Sigmoid colon (tissue), 7 donors: ENCODE measurements around the gene ANO4. TPM values are rescaled to one million over a fixed set of nuclear protein-coding genes. Genes with fewer than 3 reads are reported as not detected.

Experiments used
- DNase-seq: peaks from one replicate; pipeline ENCODE4 v3.0.0-alpha.2; 2019
- H3K27ac ChIP-seq, 4 donors: fragments of 200-600 bp; sonication (generic); one replicate each; pipeline ENCODE4 v1.5.1; 2016 to 2019; ENCODE audit warnings: mild to moderate bottlenecking in 1 of 4
- H3K27me3 ChIP-seq, 3 donors: fragments of 200-600 bp; sonication (generic); one replicate each; pipeline ENCODE4 v1.5.1; 2019; ENCODE audit warnings: mild to moderate bottlenecking in 1 of 3
- H3K36me3 ChIP-seq, 4 donors: fragments of 200-600 bp; sonication (generic); one replicate each; pipeline ENCODE4 v1.5.1; 2016 to 2019
- H3K4me1 ChIP-seq, 4 donors: fragments of 200-600 bp; sonication (generic); one replicate each; pipeline ENCODE4 v1.5.1; 2017 to 2019
- H3K4me3 ChIP-seq, 4 donors: fragments of 200-600 bp; sonication (generic); one replicate each; pipeline ENCODE4 v1.5.1; 2017 to 2019; ENCODE audit warnings: mild to moderate bottlenecking in 2 of 4, moderate library complexity in 1 of 4
- H3K9me3 ChIP-seq, 4 donors: fragments of 200-600 bp in 3 of 4; sonication (generic) in 3 of 4; one replicate each; pipeline versions ENCODE4 v1.5.1 to v1.6.1; 2013 to 2019
- EP300 ChIP-seq, 4 donors: sonication (generic); formaldehyde crosslinking; IDR thresholded peaks; one replicate each; pipeline ENCODE4 v1.6.1; 2017; ENCODE audit warnings: antibody characterized with exemption in 4 of 4
- POLR2A ChIP-seq, 2 donors: fragments of 450-650 bp; IDR thresholded peaks; one replicate each; pipeline ENCODE4 v1.6.1; 2016; ENCODE audit warnings: antibody characterized with exemption in 2 of 2, mild to moderate bottlenecking in 2 of 2, moderate library complexity in 2 of 2
- POLR2AphosphoS5 ChIP-seq, 4 donors: sonication (generic); formaldehyde crosslinking; IDR thresholded peaks; one replicate each; pipeline ENCODE4 v1.6.1; 2017; ENCODE audit warnings: antibody characterized with exemption in 4 of 4
- WGBS, 2 donors: extraction: QIAGEN DNeasy Blood & Tissue Kit; methylation state at CpG; one replicate each; pipeline ENCODE4 v1.1.7; 2013; 5-methylcytosine and 5-hydroxymethylcytosine counted together
- intact Hi-C: fragments of 100-400 bp; cut with DNase I; formaldehyde crosslinking; loops from one replicate; pipeline ENCODE4 v1.15.1; 2023
- polyA plus RNA-seq, 3 donors: library from polyadenylated mRNA; stranded (reverse); fragments of 200-250 nt; gene quantifications; one replicate each; pipeline ENCODE4 v1.2.3, GENCODE V29; 2013
- total RNA-seq, 4 donors: library from RNA; depleted of rRNA; stranded (reverse); fragments of >200 nt; gene quantifications; one replicate each; pipeline ENCODE4 v1.1.0, GENCODE V29; 2016
- TF ChIP-seq, protein P1 (sequence below), 4 experiments: fragments of 450-650 bp in 3 of 4; fragments of 200-600 bp in 1 of 4; IDR thresholded peaks; one replicate each; pipeline ENCODE4 v1.5.1; 2016 to 2019; ENCODE audit warnings: antibody characterized with exemption in 4 of 4, mild to moderate bottlenecking in 3 of 4, moderate library complexity in 2 of 4
- donor health status: healthy with polysubstance abuse.
- donor health status: Bipolar disorder and iron deficiency.
- donor health status: healthy.

The ANO4 gene
- total and polyA plus RNA-seq, 7 donors: 0.09 to 3.3 (median 0.41) TPM; not detected in 2

- H3K36me3 ChIP-seq: no peaks in the 10 kb centered on the region
- TF ChIP-seq POLR2A (IDR thresholded peaks at IDR 0.05): no peak
- TF ChIP-seq EP300 (IDR thresholded peaks at IDR 0.05): no peak
- 88 to 89% methylated on average over 4 of the region's 4 CpGs for WGBS, 2 donors
- H3K4me3 ChIP-seq: no peak overlapping the region
- H3K27me3 ChIP-seq: no peaks in the 10 kb centered on the region
- H3K4me1 ChIP-seq: no peaks in the 10 kb centered on the region
- DNase-seq: no peak
- no peaks in the 10 kb centered on the region for H3K9me3 ChIP-seq
- no peak overlapping the region for H3K27ac ChIP-seq
- intact Hi-C loops: no loop called here
Measured at GRCh38 chr12:101068836-101069235, 274.3 kb downstream of the ANO4 start.

DNA sequence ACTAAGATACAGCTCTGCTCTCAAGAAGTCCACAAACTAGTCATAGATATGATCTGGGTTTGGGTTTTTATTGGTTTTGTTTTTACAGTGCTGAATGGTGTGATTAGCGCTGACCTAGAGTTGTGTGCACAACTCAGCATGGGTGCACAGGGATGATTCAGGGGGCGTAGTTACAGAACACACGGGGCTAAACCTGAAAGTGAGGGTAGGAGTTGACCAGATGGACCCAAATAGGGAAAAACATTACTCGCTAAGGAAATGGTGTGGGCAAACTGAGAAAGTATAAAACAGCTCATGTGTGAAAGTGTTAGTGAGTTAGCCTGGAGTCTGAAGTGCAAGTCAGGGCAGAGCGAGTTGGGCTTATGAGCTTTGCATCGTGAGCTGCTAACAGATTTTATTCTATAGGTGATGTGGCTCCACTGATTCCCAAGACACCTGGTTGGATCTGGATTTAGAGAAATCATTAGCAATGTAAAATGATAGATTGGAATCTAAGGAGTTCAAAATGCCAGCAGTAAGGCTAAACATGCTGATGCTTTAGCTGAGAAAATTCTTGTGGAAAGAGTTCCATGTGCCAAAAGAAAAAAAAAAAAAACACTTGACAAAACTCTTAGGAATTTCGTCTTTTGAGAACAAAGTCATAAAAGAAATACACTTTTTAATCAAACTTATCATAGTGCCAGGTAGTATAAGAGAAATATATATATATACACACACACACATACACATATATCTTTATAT, 280.5 kb downstream of the ANO4 start:
- no peak overlapping the region for H3K27ac ChIP-seq
- no peaks in the 10 kb centered on the region for H3K36me3 ChIP-seq
- H3K9me3 ChIP-seq: no peaks in the 10 kb centered on the region
- 70 to 75% methylated on average over 7 of the region's 7 CpGs for WGBS, 2 donors
- H3K27me3 ChIP-seq: no peaks in the 10 kb centered on the region
- H3K4me3 ChIP-seq: no peak overlapping the region
- DNase-seq: no peak
- H3K4me1 ChIP-seq: peaks cover 0 to 14% (median 13%) of the 10 kb centered on the region in 4 donors
- intact Hi-C loops: no loop called here
- TF ChIP-seq POLR2A (IDR thresholded peaks at IDR 0.05) (no peak), POLR2AphosphoS5 (IDR thresholded peaks at IDR 0.05) (no peak), EP300 (IDR thresholded peaks at IDR 0.05) (no peak)
- TF ChIP-seq, protein P1, sequence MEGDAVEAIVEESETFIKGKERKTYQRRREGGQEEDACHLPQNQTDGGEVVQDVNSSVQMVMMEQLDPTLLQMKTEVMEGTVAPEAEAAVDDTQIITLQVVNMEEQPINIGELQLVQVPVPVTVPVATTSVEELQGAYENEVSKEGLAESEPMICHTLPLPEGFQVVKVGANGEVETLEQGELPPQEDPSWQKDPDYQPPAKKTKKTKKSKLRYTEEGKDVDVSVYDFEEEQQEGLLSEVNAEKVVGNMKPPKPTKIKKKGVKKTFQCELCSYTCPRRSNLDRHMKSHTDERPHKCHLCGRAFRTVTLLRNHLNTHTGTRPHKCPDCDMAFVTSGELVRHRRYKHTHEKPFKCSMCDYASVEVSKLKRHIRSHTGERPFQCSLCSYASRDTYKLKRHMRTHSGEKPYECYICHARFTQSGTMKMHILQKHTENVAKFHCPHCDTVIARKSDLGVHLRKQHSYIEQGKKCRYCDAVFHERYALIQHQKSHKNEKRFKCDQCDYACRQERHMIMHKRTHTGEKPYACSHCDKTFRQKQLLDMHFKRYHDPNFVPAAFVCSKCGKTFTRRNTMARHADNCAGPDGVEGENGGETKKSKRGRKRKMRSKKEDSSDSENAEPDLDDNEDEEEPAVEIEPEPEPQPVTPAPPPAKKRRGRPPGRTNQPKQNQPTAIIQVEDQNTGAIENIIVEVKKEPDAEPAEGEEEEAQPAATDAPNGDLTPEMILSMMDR (IDR thresholded peaks at IDR 0.05): no peak

DNA sequence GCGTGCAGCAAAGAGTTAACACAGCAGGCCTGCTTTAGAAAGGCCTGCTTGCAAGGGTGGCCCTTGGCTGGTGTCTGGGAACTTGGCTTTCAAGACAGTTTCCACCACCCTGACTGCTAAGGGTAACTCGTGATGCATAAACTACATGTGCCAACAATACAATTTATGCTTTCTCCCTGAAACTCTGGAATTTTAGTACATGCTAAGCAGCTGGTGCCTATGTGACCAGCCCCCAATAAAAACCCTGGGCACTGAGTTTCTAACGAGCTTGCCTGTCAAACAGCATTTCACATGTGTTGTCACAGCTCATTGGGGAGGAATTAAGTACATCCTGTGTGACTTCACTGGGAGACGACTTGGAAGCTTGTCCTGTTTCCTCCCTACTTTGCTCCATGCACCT, 282.3 kb downstream of the ANO4 start:
- no peak for DNase-seq
- Histone ChIP-seq H3K4me1 (peaks cover 0 to 14% (median 13%) of the 10 kb centered on the region in 4 donors), H3K9me3 (no peaks in the 10 kb centered on the region), H3K4me3 (no peak overlapping the region), H3K27me3 (no peaks in the 10 kb centered on the region), H3K36me3 (no peaks in the 10 kb centered on the region), H3K27ac (peak overlapping the region in 1 of 4 donors; percentile 43)
- intact Hi-C loops: no loop called here
- WGBS, 2 donors: 35 to 53% methylated on average over 4 of the region's 4 CpGs
- TF ChIP-seq, protein P1 (IDR thresholded peaks at IDR 0.05): no peak
- TF ChIP-seq POLR2AphosphoS5 (IDR thresholded peaks at IDR 0.05): peak in 2 of 4 donors; percentile 9 to 10

DNA sequence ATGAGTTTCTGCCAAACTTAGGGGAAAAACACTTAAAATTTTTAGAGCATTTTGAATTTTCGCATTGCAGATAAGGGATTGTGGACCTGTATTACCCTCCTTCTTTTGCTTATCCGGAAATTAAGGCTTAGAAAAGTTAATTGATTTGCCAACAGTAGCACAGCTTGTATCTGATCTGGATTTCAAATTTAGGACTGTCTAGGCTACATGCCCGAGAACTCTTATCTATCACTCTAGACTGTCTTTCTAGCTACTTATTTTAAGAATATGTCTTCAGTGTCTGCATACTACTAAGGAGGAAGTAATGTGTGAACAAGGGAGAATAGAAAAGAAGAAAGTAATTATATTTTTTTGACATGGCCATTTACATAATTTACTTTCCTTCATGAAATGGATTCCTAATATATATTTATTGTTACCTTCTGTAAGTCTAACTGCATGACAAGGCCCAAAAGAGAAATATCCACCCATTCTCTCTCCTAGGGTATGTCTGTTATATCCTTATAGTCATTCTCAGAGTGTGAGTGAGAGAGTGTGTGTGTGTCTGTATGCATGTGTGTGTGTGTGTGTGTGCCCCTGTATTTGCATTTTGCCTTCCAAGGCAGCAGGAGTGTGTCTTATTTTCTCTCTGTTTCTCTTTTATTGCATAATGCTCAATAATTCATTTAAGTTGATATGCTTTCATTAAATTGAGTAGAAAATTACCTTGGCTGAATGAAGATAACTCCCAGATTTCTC, 283.4 kb downstream of the ANO4 start:
- H3K9me3 ChIP-seq: no peaks in the 10 kb centered on the region
- H3K4me1 ChIP-seq: peaks cover 0 to 14% (median 13%) of the 10 kb centered on the region in 4 donors
- no peak for DNase-seq
- no peak overlapping the region for H3K4me3 ChIP-seq
- intact Hi-C loops: no loop called here
- TF ChIP-seq EP300 (IDR thresholded peaks at IDR 0.05) (no peak), POLR2AphosphoS5 (IDR thresholded peaks at IDR 0.05) (no peak), POLR2A (IDR thresholded peaks at IDR 0.05) (no peak)
- TF ChIP-seq, protein P1 (IDR thresholded peaks at IDR 0.05): no peak
- 88% methylated on average over 3 of the region's 3 CpGs for WGBS, 2 donors
- no peaks in the 10 kb centered on the region for H3K27me3 ChIP-seq
- no peaks in the 10 kb centered on the region for H3K36me3 ChIP-seq
- peak overlapping the region in 1 of 4 donors; percentile 43 for H3K27ac ChIP-seq

DNA sequence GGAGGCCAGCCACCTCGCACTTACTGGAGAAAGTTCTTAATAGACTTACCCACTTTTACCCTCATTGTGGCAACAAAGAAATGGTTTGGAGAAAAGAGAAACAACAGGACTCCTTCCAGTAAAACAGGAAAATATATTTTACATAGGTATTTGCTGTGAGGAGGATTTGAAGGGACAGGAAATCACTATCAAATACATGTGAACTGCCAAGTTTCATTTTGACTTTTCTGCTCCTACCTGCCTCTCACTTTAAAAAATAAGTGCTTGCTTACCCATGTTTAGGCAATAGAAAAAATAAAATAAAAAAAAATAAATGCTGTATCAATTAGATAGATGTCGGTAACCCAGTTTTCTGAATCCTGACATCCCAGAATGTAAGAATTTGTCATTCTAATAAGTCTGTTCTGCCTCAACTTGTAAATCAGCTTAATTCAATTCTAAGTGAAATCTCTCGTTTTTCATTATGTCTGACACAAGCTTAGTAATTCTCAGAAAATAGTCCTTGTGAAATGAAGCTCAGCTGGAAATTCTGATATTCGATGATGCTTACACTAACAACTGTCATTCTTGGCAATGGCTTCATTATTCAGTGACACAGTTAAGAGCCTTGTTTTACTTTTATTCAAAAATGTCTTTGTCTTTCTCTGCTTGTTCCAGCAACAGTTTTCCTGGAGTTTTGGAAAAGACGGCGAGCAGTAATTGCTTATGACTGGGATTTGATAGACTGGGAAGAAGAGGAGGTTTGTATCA, 284.1 kb downstream of the ANO4 start:
- 80 to 82% methylated on average over 6 of the region's 6 CpGs for WGBS, 2 donors
- Histone ChIP-seq H3K9me3 (no peaks in the 10 kb centered on the region), H3K27me3 (no peaks in the 10 kb centered on the region), H3K4me1 (peaks cover 0 to 14% (median 13%) of the 10 kb centered on the region in 4 donors), H3K27ac (no peak overlapping the region), H3K36me3 (no peaks in the 10 kb centered on the region), H3K4me3 (no peak overlapping the region)
- intact Hi-C loops: no loop called here
- TF ChIP-seq EP300 (IDR thresholded peaks at IDR 0.05) (no peak), POLR2A (IDR thresholded peaks at IDR 0.05) (no peak), POLR2AphosphoS5 (IDR thresholded peaks at IDR 0.05) (no peak)
- TF ChIP-seq, protein P1 (IDR thresholded peaks at IDR 0.05): no peak
- no peak for DNase-seq
